ENCODE results near the gene IGSF3. TPM values are rescaled to one million over a fixed set of nuclear protein-coding genes. Genes with fewer than 3 reads are reported as not detected.

IGSF3 gene
- total RNA-seq, 1 donor from 2014 or later: 34.8 TPM

DNA sequence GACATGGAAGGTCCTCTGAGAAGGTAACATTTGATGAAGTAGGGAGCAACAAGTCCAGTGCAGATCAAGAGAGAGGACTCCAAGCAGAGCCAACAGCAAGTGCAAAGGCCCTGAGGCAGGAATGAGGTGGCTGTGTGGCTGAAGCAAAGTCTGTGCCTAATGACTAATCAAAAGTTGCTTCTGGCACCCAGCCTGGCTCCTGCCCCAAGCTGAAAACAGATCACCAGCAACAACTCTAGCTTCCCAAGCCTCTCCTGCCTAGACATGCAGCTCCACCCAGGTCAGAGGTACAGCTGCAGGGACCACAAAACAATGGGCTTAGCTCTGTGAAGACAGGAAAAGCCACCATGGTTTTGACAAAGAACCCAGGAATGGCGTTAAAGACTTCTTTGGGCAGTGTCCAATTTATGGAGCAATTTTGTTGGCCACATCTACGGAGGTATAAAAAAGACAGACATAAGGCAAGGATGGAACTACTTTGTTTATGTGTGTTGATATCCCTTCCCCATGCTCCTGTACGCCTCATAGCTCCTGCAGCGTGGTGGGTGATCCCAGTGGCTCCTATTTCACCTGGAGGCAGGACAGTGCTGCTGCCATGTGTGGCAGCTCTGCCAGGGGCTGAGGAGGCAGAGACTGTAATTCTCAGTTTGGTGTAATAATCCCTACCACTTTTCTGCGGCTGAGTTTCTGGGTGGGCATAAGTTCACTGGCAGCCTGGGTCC lies 26.4 kb upstream of the IGSF3 start:
- no peaks in the 10 kb centered on the region for H3K36me3 ChIP-seq (ENCODE audit: control insufficient read depth, insufficient read depth, low read length)
- DNase-seq (ENCODE audit: low read depth): peak; percentile 7
- H3K27me3 ChIP-seq (ENCODE audit: control insufficient read depth, insufficient read depth, low read length): no peaks in the 10 kb centered on the region
- TF ChIP-seq, protein P1, sequence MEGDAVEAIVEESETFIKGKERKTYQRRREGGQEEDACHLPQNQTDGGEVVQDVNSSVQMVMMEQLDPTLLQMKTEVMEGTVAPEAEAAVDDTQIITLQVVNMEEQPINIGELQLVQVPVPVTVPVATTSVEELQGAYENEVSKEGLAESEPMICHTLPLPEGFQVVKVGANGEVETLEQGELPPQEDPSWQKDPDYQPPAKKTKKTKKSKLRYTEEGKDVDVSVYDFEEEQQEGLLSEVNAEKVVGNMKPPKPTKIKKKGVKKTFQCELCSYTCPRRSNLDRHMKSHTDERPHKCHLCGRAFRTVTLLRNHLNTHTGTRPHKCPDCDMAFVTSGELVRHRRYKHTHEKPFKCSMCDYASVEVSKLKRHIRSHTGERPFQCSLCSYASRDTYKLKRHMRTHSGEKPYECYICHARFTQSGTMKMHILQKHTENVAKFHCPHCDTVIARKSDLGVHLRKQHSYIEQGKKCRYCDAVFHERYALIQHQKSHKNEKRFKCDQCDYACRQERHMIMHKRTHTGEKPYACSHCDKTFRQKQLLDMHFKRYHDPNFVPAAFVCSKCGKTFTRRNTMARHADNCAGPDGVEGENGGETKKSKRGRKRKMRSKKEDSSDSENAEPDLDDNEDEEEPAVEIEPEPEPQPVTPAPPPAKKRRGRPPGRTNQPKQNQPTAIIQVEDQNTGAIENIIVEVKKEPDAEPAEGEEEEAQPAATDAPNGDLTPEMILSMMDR (IDR thresholded peaks at IDR 0.05; ENCODE audit: insufficient read depth, low read length, poor library complexity, severe bottlenecking): no peak
- H3K4me3 ChIP-seq (ENCODE audit: low read depth, low read length): no peak overlapping the region

DNA sequence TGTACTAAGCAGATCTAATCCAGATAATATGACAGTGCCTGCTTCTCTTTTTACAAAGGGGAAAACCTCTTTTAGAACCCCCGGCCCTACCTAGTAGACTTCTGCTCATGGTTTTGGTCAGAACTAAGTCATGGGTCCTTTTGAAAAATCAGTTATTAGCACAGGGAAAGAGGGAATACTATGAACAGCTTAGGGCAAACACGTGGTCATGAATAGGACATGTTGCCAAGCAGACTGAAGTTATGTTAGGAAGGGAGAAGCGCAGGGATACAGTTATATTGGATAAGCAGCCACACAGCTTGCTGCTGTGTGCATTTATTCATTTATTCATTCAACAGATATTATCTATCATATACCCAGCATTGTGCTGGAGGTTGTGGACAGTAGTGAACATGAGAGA lies 25.3 kb upstream of the IGSF3 start:
- no peak overlapping the region for H3K4me3 ChIP-seq (ENCODE audit: low read depth, low read length)
- H3K27me3 ChIP-seq (ENCODE audit: control insufficient read depth, insufficient read depth, low read length): no peaks in the 10 kb centered on the region
- no peak for DNase-seq (ENCODE audit: low read depth)
- H3K36me3 ChIP-seq (ENCODE audit: control insufficient read depth, insufficient read depth, low read length): no peaks in the 10 kb centered on the region
- TF ChIP-seq, protein P1 (IDR thresholded peaks at IDR 0.05; ENCODE audit: insufficient read depth, low read length, poor library complexity, severe bottlenecking): no peak

DNA sequence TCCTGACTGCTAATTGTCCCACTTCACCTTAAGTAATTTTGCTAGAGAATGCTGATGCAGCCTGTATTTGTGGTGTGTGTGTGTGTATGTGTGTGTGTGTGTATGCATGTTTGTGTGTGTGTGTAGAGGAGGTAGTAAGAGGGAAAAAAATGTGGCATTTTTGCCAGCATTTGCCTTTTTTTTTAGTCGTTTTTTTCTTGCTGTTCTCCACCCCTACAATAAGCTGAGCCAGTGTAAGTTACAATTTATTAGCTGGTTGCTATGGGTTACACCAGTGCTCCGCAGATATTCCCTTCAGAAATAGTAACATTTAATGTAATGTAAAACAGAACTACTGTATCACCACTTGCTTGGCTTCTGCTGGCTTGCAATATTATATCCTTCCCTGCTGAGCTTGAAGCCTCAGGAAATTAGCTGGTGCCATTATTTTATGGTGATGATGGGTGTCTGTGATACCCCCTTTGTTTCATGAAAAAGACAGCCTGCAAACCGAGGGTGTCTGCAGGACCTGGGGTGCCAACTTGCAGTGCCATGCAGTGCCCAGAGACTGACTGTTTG lies 23.4 kb upstream of the IGSF3 start:
- DNase-seq (ENCODE audit: low read depth): no peak
- H3K27me3 ChIP-seq (ENCODE audit: control insufficient read depth, insufficient read depth, low read length): no peaks in the 10 kb centered on the region

DNA sequence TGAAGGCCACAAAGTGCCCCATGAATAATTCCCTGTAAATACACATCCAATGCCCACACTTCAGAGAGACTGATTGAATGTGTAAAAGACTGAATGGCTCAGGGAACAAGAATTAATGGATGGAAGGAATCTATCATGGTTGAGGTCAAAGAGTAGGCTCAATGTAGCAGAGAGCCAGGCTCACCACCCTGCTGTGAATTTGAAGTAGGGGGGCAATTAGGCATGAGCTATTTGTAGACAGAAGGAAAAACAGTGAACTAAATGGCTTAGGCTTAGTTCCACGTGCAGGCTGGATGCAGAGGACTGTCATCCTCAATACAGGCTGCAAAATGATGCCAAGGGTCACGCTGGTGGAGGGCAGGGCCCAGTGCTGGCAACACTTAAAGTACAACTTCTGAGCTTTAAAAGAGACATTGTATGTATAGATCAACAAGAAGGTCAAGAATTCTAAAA lies 22.9 kb upstream of the IGSF3 start:
- H3K36me3 ChIP-seq (ENCODE audit: control insufficient read depth, insufficient read depth, low read length): no peaks in the 10 kb centered on the region
- no peak for DNase-seq (ENCODE audit: low read depth)
- TF ChIP-seq, protein P1 (IDR thresholded peaks at IDR 0.05; ENCODE audit: insufficient read depth, low read length, poor library complexity, severe bottlenecking): no peak
- H3K27me3 ChIP-seq (ENCODE audit: control insufficient read depth, insufficient read depth, low read length): no peaks in the 10 kb centered on the region
- no peak overlapping the region for H3K4me3 ChIP-seq (ENCODE audit: low read depth, low read length)

More for the DNA sequence above, 23.4 kb upstream of the IGSF3 start:
- TF ChIP-seq, protein P1 (IDR thresholded peaks at IDR 0.05; ENCODE audit: insufficient read depth, low read length, poor library complexity, severe bottlenecking): no peak
- no peak overlapping the region for H3K4me3 ChIP-seq (ENCODE audit: low read depth, low read length)
- no peaks in the 10 kb centered on the region for H3K36me3 ChIP-seq (ENCODE audit: control insufficient read depth, insufficient read depth, low read length)

DNA sequence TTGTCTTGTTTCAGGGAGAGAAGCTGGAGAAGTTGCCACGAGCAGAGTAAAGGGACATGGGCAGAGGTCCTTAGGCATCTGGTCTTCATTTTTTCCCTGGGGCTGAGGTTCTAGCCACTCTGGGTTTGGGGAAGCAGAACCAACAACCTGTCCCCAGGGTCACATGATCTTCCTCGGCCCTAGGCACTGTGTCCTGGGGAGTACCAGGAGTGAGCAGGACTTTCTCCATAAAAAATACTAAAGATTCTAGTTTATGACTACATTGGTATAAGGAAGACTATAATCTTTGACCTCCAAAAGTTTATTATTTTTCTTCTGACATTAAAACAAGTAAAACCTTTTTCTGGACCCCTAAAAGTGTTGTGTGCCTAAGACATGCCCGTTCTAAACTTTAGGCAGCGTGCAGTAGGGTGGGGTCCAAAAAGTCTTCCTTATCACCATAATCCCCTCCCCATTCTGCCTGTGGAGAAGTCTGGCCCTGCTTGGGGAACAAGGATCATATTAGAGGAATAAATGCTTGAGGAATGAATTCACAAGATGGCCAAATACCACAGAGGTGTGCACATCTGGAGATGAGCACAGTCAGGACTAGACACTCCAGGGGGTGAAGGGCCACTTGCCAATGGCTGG lies 19.3 kb upstream of the IGSF3 start:
- Histone ChIP-seq H3K36me3 (ENCODE audit: control insufficient read depth, insufficient read depth, low read length) (no peaks in the 10 kb centered on the region), H3K27me3 (ENCODE audit: control insufficient read depth, insufficient read depth, low read length) (no peaks in the 10 kb centered on the region), H3K4me3 (ENCODE audit: low read depth, low read length) (no peak overlapping the region)
- no peak for DNase-seq (ENCODE audit: low read depth)
- TF ChIP-seq, protein P1 (IDR thresholded peaks at IDR 0.05; ENCODE audit: insufficient read depth, low read length, poor library complexity, severe bottlenecking): no peak

Measured in kidney epithelial cell (primary cell).